NCI-H510A (cell line): ENCODE results near the gene SLC6A19.

ENCODE experiments used
- DNase-seq: peaks from one replicate; lab custom pipeline; 2025; lab: John Stamatoyannopoulos, UW

SLC6A19 gene

GRCh38 chr5:1180841-1181271, 20.5 kb upstream of the SLC6A19 start:
- no peak for DNase-seq

GRCh38 chr5:1181451-1182359, 19.7 kb upstream of the SLC6A19 start:
- DNase-seq = no peak

- no peak for DNase-seq
Observed at GRCh38 chr5:1182360-1182632, 19.1 kb upstream of the SLC6A19 start.

GRCh38 chr5:1182633-1183423, 18.6 kb upstream of the SLC6A19 start:
- DNase-seq = no peak

GRCh38 chr5:1183424-1184162, 17.8 kb upstream of the SLC6A19 start:
- DNase-seq = no peak

GRCh38 chr5:1184163-1184470, 17.3 kb upstream of the SLC6A19 start:
- DNase-seq = no peak

- DNase-seq = no peak
Observed at GRCh38 chr5:1184481-1184880, 16.9 kb upstream of the SLC6A19 start.

- DNase-seq = no peak
Observed at GRCh38 chr5:1185038-1185627, 16.3 kb upstream of the SLC6A19 start.

- DNase-seq = no peak
Observed at GRCh38 chr5:1185629-1186350, 15.6 kb upstream of the SLC6A19 start.

- no peak for DNase-seq
Observed at GRCh38 chr5:1186351-1187233, 14.8 kb upstream of the SLC6A19 start.

- DNase-seq = no peak
Observed at GRCh38 chr5:1187234-1187949, 14.0 kb upstream of the SLC6A19 start.

- no peak for DNase-seq
Observed at GRCh38 chr5:1187950-1188334, 13.5 kb upstream of the SLC6A19 start.

- no peak for DNase-seq
Observed at GRCh38 chr5:1188464-1188863, 12.9 kb upstream of the SLC6A19 start.

GRCh38 chr5:1189269-1189668, 12.1 kb upstream of the SLC6A19 start:
- DNase-seq = no peak

GRCh38 chr5:1190278-1190677, 11.1 kb upstream of the SLC6A19 start:
- no peak for DNase-seq

GRCh38 chr5:1190837-1191239, 10.6 kb upstream of the SLC6A19 start:
- DNase-seq = no peak

GRCh38 chr5:1192971-1193590, 8.3 kb upstream of the SLC6A19 start:
- DNase-seq = no peak

GRCh38 chr5:1193591-1193985, 7.8 kb upstream of the SLC6A19 start:
- DNase-seq = no peak

GRCh38 chr5:1194378-1194777, 7.0 kb upstream of the SLC6A19 start:
- no peak for DNase-seq

GRCh38 chr5:1195439-1195838, 6.0 kb upstream of the SLC6A19 start:
- DNase-seq = no peak
